ENCODE results near the gene DDB1.

DDB1 gene

DNA sequence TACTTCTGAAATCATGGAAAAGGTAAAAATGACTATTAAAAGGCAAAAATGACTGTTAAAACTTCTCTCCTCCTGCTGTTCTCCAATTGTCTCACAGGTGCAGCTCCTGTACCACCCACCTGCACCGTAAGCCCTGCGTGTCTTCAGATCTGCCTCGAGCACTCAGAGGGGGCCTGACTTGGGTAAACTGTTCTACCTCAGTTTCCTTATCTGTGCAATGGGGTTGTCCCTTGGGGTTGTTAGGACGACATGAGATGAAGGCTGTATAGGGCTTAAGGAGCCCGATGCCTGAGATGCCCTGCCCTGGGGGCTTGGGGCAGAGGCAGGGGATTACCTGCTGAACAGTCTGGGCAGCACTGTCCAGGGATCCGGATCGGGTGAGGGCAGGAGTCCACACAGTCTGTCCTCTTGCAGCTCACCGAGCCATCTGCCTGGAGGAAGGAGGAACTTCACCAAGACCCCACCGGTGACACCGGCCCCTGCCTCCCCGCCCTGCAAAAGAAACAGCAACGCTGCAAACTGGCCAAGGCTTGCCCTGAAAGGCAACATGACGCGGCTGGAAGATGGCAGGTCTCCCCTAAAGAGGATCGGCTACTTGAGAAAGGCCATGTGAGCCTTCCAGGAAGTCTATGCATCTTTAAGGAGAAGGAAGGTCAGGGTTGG is 64.2 kb downstream of the DDB1 start:
- H3K4me1 ChIP-seq (ENCODE audit: control insufficient read depth in 1 of 2, insufficient read depth in 1 of 2, low read depth in 1 of 2, low read length in 1 of 2), result no peaks in the 10 kb centered on the region
- H3K4me3 ChIP-seq (ENCODE audit: low read depth in 1 of 2, low read length in 1 of 2), result no peak overlapping the region
- TF ChIP-seq, protein P1, sequence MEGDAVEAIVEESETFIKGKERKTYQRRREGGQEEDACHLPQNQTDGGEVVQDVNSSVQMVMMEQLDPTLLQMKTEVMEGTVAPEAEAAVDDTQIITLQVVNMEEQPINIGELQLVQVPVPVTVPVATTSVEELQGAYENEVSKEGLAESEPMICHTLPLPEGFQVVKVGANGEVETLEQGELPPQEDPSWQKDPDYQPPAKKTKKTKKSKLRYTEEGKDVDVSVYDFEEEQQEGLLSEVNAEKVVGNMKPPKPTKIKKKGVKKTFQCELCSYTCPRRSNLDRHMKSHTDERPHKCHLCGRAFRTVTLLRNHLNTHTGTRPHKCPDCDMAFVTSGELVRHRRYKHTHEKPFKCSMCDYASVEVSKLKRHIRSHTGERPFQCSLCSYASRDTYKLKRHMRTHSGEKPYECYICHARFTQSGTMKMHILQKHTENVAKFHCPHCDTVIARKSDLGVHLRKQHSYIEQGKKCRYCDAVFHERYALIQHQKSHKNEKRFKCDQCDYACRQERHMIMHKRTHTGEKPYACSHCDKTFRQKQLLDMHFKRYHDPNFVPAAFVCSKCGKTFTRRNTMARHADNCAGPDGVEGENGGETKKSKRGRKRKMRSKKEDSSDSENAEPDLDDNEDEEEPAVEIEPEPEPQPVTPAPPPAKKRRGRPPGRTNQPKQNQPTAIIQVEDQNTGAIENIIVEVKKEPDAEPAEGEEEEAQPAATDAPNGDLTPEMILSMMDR (IDR thresholded peaks at IDR 0.05), result no peak
- no peaks in the 10 kb centered on the region for H3K9me3 ChIP-seq
- no peaks in the 10 kb centered on the region for H3K36me3 ChIP-seq
- H3K27ac ChIP-seq, result no peak overlapping the region
- H3K27me3 ChIP-seq, result no peaks in the 10 kb centered on the region

GRCh38 chr11:61267437-61267841 is 65.5 kb downstream of the DDB1 start:
- TF ChIP-seq, protein P1 (IDR thresholded peaks at IDR 0.05), result no peak
- no peak overlapping the region for H3K4me3 ChIP-seq (ENCODE audit: low read depth in 1 of 2, low read length in 1 of 2)

GRCh38 chr11:61266602-61267001 is 66.3 kb downstream of the DDB1 start:
- Histone ChIP-seq H3K36me3 (no peaks in the 10 kb centered on the region), H3K27me3 (no peaks in the 10 kb centered on the region), H3K9me3 (no peaks in the 10 kb centered on the region), H3K4me3 (ENCODE audit: low read depth in 1 of 2, low read length in 1 of 2) (no peak overlapping the region), H3K4me1 (ENCODE audit: control insufficient read depth in 1 of 2, insufficient read depth in 1 of 2, low read depth in 1 of 2, low read length in 1 of 2) (no peaks in the 10 kb centered on the region), H3K27ac (no peak overlapping the region)
- TF ChIP-seq, protein P1 (IDR thresholded peaks at IDR 0.05), result no peak

More at GRCh38 chr11:61267437-61267841, 65.5 kb downstream of the DDB1 start:
- Histone ChIP-seq H3K9me3 (no peaks in the 10 kb centered on the region), H3K27me3 (no peaks in the 10 kb centered on the region), H3K36me3 (no peaks in the 10 kb centered on the region), H3K27ac (no peak overlapping the region), H3K4me1 (ENCODE audit: control insufficient read depth in 1 of 2, insufficient read depth in 1 of 2, low read depth in 1 of 2, low read length in 1 of 2) (no peaks in the 10 kb centered on the region)

DNA sequence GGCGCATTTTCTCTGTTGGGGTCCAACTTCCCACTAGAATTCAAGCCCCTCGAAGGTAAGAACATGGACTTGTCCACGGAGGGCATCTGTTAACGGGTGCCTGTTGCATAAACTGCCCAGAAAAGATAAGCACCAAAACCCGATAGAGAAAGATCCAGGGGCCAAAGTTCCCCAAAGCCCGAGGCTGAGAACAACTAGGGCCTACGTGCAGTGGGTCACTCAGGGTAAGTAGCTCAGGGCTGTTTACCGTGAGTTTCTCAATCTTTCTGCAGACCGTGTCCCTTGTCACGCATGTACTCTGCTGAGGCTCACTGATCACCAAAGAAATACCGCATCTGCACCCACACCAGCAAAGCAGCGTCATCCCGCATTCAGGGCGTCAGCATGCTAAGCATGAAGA is 67.5 kb downstream of the DDB1 start:
- Histone ChIP-seq H3K36me3 (no peaks in the 10 kb centered on the region), H3K9me3 (no peaks in the 10 kb centered on the region), H3K27ac (no peak overlapping the region), H3K4me3 (ENCODE audit: low read depth in 1 of 2, low read length in 1 of 2) (no peak overlapping the region), H3K4me1 (ENCODE audit: control insufficient read depth in 1 of 2, insufficient read depth in 1 of 2, low read depth in 1 of 2, low read length in 1 of 2) (no peaks in the 10 kb centered on the region), H3K27me3 (no peaks in the 10 kb centered on the region)
- TF ChIP-seq, protein P1 (IDR thresholded peaks at IDR 0.05), result no peak

GRCh38 chr11:61264795-61265194 is 68.1 kb downstream of the DDB1 start:
- H3K4me3 ChIP-seq (ENCODE audit: low read depth in 1 of 2, low read length in 1 of 2), result no peak overlapping the region
- TF ChIP-seq, protein P1 (IDR thresholded peaks at IDR 0.05), result no peak
- H3K36me3 ChIP-seq, result no peaks in the 10 kb centered on the region
- H3K4me1 ChIP-seq (ENCODE audit: control insufficient read depth in 1 of 2, insufficient read depth in 1 of 2, low read depth in 1 of 2, low read length in 1 of 2), result no peaks in the 10 kb centered on the region
- no peaks in the 10 kb centered on the region for H3K9me3 ChIP-seq
- no peak overlapping the region for H3K27ac ChIP-seq
- H3K27me3 ChIP-seq, result no peaks in the 10 kb centered on the region
